ENCODE results near the gene ETFDH.
"Not testable (repeated sequence)": the region's sequence is repeated elsewhere in the genome, so short reads cannot be mapped to it uniquely, and the experiment has no call there.

ETFDH gene

DNA sequence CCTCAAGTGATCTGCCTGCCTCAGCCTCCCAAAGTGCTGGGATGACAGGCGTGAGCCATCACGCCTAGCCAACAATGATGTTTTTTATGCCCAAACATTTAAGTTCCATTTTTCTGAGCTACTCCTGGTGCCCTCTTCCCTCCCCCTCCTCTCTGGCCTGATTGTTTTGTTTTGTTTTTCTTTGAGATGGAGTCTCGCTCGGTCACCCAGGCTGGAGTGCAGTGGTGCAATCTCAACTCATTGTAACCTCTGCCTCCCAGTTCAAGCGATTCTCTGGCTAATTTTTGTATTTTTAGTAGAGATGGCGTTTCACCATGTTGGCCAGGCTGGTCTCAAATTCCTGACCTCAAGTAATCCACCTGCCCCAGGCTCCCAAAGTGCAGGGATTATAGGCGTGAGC, 83.7 kb downstream of the ETFDH start:
- DNase-seq (ENCODE audit: low read depth): not testable (repeated sequence)

DNA sequence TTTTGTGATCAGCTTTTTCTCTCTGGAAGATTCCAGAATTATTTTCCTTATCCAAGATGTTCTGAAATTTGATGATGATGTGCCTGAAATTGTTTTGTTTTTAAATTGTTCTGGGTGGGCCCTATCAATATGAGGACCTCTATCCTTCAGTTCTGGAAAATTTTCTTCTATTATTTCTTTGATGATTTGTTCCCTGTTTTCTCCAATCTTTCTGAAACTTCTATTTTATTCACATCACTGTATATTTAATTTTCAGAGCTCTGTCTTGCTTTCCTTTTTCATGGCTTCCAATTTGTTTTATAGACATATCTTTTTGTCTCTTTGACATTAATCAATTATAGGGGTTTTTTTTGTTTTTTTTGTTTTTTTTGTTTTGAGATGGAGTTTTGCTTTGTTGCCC, 84.5 kb downstream of the ETFDH start:
- DNase-seq (ENCODE audit: low read depth): no peak

DNA sequence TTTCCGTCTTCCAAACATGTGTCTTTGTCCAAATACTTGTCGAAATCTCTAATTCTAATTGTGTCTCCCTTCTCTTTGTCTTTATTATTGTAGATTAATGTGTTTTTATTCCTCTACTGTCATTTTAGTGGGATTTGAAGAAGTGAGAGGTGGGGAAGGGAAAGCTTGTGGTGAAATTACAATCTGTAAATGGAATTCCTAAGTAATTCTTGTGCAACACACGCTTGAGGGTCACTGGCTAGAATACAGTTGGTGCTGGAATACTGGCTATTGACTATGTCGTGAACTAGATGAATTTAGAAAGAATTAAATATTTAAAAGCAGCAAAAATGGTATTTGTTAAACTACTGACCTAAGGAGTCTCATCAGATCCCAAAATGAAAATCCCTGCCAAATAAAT, 86.0 kb downstream of the ETFDH start:
- DNase-seq (ENCODE audit: low read depth): no peak

DNA sequence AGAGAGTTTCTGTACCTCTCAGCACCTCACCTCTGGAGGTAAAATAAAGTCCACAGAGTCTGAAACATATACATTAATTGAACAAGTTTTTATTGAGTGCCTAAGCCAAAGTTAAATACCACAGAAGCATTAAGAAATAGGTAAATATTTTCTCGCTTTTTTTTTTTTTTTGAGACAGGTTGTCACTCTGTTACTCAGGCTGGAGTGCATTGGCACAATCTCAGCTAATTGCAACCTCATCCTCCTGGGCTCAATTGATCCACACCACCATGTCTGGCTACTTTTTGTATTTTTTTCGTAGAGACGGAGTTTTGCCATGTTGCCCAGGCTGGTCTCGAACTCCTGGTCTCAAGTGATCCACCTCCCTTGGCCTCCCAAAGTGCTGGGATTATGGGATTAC, 86.6 kb downstream of the ETFDH start:
- no peak for DNase-seq (ENCODE audit: low read depth)

All from stimulated activated CD8-positive, alpha-beta memory T cell treated with anti-CD3 and anti-CD28 coated beads, Interleukin-4, amount 100 ng/mL, for 24 hours (primary cell).